HepG2 (cell line): ENCODE results near the gene CEP63. TPM values are rescaled to one million over a fixed set of nuclear protein-coding genes. Genes with fewer than 3 reads are reported as not detected.

Source experiments
- CCDC6 ChIP-seq: sonication (generic); formaldehyde crosslinking; IDR thresholded peaks from 2 replicates; pipeline ENCODE4 v1.8.1; 2022; ENCODE audit warnings: mild to moderate bottlenecking, missing genetic modification reagents, moderate library complexity
- FOSL1 ChIP-seq: sonication (generic); formaldehyde crosslinking; IDR thresholded peaks from 2 replicates; pipeline ENCODE4 v1.9.0; 2021; ENCODE audit warnings: missing genetic modification reagents, borderline replicate concordance
- GATA4 ChIP-seq: sonication (generic); IDR thresholded peaks from 2 replicates; pipeline ENCODE4 v1.6.1; 2016; ENCODE audit warnings: antibody characterized with exemption, low read depth, borderline replicate concordance
- GZF1 ChIP-seq: sonication (generic); formaldehyde crosslinking; IDR thresholded peaks from 2 replicates; pipeline ENCODE4 v1.5.1; 2020; ENCODE audit warnings: mild to moderate bottlenecking, missing genetic modification reagents
- KAT7 ChIP-seq: IDR thresholded peaks from 2 replicates; pipeline ENCODE4 v1.6.1; 2018; ENCODE audit warnings: borderline replicate concordance, missing compliant biosample characterization
- KDM3A ChIP-seq: IDR thresholded peaks from 2 replicates; pipeline ENCODE4 v1.6.1; 2018; ENCODE audit warnings: low read depth, missing compliant biosample characterization
- KMT2B ChIP-seq: IDR thresholded peaks from 2 replicates; pipeline ENCODE4 v1.6.1; 2016; ENCODE audit warnings: missing genetic modification reagents, missing compliant biosample characterization
- NFE2 ChIP-seq: sonication (generic); formaldehyde crosslinking; IDR thresholded peaks from 2 replicates; pipeline ENCODE4 v1.4.0; 2020; ENCODE audit warnings: missing genetic modification reagents
- NFE2L1 ChIP-seq: sonication (generic); formaldehyde crosslinking; IDR thresholded peaks from 2 replicates; pipeline ENCODE4 v1.4.0; 2020; ENCODE audit warnings: missing genetic modification reagents, mild to moderate bottlenecking, borderline replicate concordance
- NFYB ChIP-seq: sonication (generic); formaldehyde crosslinking; IDR thresholded peaks from 2 replicates; pipeline ENCODE4 v1.4.0; 2020; ENCODE audit warnings: missing genetic modification reagents
- PCBP1 ChIP-seq: fragments of 200-400 bp; formaldehyde crosslinking; IDR thresholded peaks from 2 replicates; pipeline ENCODE4 v1.6.1; 2017; ENCODE audit warnings: mild to moderate bottlenecking, low read depth, low read length, borderline replicate concordance
- PPARG ChIP-seq: conservative IDR thresholded peaks from 2 replicates; pipeline ENCODE4 v1.6.1; 2016; ENCODE audit warnings: missing biosample characterization, missing genetic modification reagents
- SRSF1 ChIP-seq: fragments of 200-400 bp; formaldehyde crosslinking; optimal IDR thresholded peaks from 2 replicates; pipeline ENCODE3; 2017; ENCODE audit warnings: mild to moderate bottlenecking, low read depth, low read length, moderate library complexity
- TSC22D2 ChIP-seq: sonication (generic); formaldehyde crosslinking; IDR thresholded peaks from 2 replicates; pipeline ENCODE4 v1.5.1; 2020; ENCODE audit warnings: missing genetic modification reagents, mild to moderate bottlenecking, borderline replicate concordance
- U2AF1 ChIP-seq: fragments of 200-400 bp; formaldehyde crosslinking; optimal IDR thresholded peaks from 2 replicates; pipeline ENCODE3; 2017; ENCODE audit warnings: mild to moderate bottlenecking, low read depth, low read length
- ZBTB26 ChIP-seq: IDR thresholded peaks from 2 replicates; pipeline ENCODE4 v1.6.1; 2016; ENCODE audit warnings: missing compliant biosample characterization, missing genetic modification reagents, borderline replicate concordance
- ZBTB46 ChIP-seq: sonication (generic); formaldehyde crosslinking; IDR thresholded peaks from 2 replicates; pipeline ENCODE4 v1.4.0; 2020; ENCODE audit warnings: mild to moderate bottlenecking, missing genetic modification reagents, borderline replicate concordance
- ZC3H13 ChIP-seq: sonication (generic); formaldehyde crosslinking; IDR thresholded peaks from 2 replicates; pipeline ENCODE4 v1.8.1; 2023; ENCODE audit warnings: mild to moderate bottlenecking, missing genetic modification reagents, moderate library complexity
- ZFP37 ChIP-seq: sonication (generic); formaldehyde crosslinking; IDR thresholded peaks from 2 replicates; pipeline ENCODE4 v1.4.0; 2020; ENCODE audit warnings: missing genetic modification reagents, borderline replicate concordance
- ZFP62 ChIP-seq: sonication (generic); formaldehyde crosslinking; IDR thresholded peaks from 2 replicates; pipeline ENCODE4 v1.4.0; 2020; ENCODE audit warnings: missing genetic modification reagents
- ZNF382 ChIP-seq: sonication (generic); formaldehyde crosslinking; IDR thresholded peaks from 2 replicates; pipeline ENCODE4 v1.5.0; 2020; ENCODE audit warnings: missing genetic modification reagents, mild to moderate bottlenecking, borderline replicate concordance
- ZNF558 ChIP-seq: sonication (generic); formaldehyde crosslinking; IDR thresholded peaks from 2 replicates; pipeline ENCODE4 v1.9.0; 2022; ENCODE audit warnings: mild to moderate bottlenecking, missing genetic modification reagents, borderline replicate concordance
- polyA plus RNA-seq, 8 experiments: library from polyadenylated mRNA; depleted of rRNA in 3 of 8; stranded (reverse) in 7 of 8; unstranded in 1 of 8; fragments of >200 nt; fragmentation: Illumina TruSeq in 4 of 8; extraction: Trizol in 4 of 8; gene quantifications; 2 replicates each; pipeline versions ENCODE4 v1.2.1 to v1.2.3, GENCODE V29; 2011 to 2016; ENCODE audit warnings: low read depth in 4 of 8, missing spikeins in 1 of 8, mixed read lengths in 1 of 8; ENCODE audit not compliant: insufficient read depth in 1 of 8
- total RNA-seq, 5 experiments: library from RNA; depleted of rRNA; stranded (reverse); fragments of >200 nt; fragmentation: Illumina TruSeq; extraction: Trizol; gene quantifications; 2 replicates each; pipeline ENCODE4 v1.2.3, GENCODE V29; 2016; ENCODE audit warnings: low read depth in 1 of 5
- TF ChIP-seq, protein P1 (sequence below): sonication (generic); formaldehyde crosslinking; IDR thresholded peaks from 2 replicates; pipeline ENCODE4 v1.5.1; 2020; ENCODE audit warnings: missing genetic modification reagents, mild to moderate bottlenecking, borderline replicate concordance
- TF ChIP-seq, protein P2 (sequence below): sonication (generic); formaldehyde crosslinking; IDR thresholded peaks from 2 replicates; pipeline ENCODE4 v1.4.0; 2020; ENCODE audit warnings: missing genetic modification reagents, mild to moderate bottlenecking, borderline replicate concordance

Gene CEP63
- total and polyA plus RNA-seq, 2 of the 13 experiments (the other 11 are each of a cell fraction or from before 2014, with no cell fraction given), result 7.2 to 18.4 TPM

DNA sequence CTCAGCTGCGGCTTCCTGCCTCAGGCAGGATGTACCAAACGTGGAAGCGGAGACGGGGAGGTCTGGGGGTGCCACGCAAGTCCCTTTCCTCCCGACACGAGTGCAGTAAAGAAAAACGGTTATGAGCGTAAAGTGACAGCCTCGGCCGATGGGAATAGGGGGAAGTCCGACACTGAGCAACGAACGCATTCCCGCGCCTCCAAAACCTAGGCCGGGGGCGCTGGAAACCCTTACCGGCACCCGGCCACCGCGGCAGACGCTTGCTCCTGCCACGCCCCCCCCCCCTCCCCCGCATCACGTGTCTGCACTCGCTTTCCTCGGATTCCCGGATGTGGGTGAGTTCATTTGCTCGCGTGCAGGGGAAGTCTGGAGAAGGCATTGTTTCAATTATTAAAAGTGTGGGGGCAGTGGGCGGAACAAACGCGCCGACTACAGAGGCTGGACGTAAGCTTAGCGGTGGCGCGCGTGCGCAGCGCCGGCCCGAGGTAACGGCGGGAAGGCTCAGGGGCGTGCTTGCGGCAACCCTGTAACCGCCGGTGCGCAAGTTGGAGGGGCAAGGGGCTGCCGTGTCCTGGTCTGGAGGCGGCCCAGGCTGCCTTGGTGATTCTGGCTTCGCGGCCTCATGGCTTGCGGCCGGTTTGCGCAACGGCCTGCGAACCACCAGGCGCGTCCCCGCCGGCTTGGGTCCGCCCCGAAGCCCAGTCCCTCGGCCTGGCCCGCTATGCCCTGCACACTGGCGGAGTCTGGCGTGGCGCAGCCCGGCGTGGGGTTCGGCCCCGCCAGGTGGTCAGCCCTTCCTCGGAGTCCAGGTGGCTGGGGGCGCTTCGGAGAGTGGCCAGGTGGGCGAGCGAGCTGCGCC is at the start of gene CEP63, which contains the start of gene ANAPC13 (continued):
- TF ChIP-seq SRSF1 (no peak), NFE2 (CRISPR knock-in tag) (no peak), ZBTB26 (CRISPR knock-in tag) (peak; percentile 46; the same call in 1 of the 2 replicates), U2AF1 (no peak), ZFP62 (CRISPR knock-in tag) (no peak), ZC3H13 (CRISPR knock-in tag) (peak; percentile 77; the same call in 1 of the 2 replicates), KDM3A (CRISPR knock-in tag) (0 out of 2 replicates have a peak, but pooled peaks have one; percentile 42), GATA4 (no peak), PCBP1 (no peak), ZBTB46 (peak; percentile 84; the same call in 1 of the 2 replicates), PPARG (CRISPR knock-in tag) (no peak), KMT2B (peak; percentile 80), FOSL1 (CRISPR knock-in tag) (peak; percentile 26; the same call in 1 of the 2 replicates), ZFP37 (CRISPR knock-in tag) (peak; percentile 74), NFYB (no peak), KAT7 (peak; percentile 60; the same call in 1 of the 2 replicates), ZNF558 (CRISPR knock-in tag) (no peak), GZF1 (CRISPR knock-in tag) (no peak), CCDC6 (peak; percentile 80; the same call in 1 of the 2 replicates), TSC22D2 (CRISPR knock-in tag) (no peak), ZNF382 (no peak), NFE2L1 (CRISPR knock-in tag) (no peak)
- TF ChIP-seq, protein P1, sequence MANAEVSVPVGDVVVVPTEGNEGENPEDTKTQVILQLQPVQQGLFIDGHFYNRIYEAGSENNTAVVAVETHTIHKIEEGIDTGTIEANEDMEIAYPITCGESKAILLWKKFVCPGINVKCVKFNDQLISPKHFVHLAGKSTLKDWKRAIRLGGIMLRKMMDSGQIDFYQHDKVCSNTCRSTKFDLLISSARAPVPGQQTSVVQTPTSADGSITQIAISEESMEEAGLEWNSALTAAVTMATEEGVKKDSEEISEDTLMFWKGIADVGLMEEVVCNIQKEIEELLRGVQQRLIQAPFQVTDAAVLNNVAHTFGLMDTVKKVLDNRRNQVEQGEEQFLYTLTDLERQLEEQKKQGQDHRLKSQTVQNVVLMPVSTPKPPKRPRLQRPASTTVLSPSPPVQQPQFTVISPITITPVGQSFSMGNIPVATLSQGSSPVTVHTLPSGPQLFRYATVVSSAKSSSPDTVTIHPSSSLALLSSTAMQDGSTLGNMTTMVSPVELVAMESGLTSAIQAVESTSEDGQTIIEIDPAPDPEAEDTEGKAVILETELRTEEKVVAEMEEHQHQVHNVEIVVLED (CRISPR knock-in tag), result peak; percentile 86
- TF ChIP-seq, protein P2, sequence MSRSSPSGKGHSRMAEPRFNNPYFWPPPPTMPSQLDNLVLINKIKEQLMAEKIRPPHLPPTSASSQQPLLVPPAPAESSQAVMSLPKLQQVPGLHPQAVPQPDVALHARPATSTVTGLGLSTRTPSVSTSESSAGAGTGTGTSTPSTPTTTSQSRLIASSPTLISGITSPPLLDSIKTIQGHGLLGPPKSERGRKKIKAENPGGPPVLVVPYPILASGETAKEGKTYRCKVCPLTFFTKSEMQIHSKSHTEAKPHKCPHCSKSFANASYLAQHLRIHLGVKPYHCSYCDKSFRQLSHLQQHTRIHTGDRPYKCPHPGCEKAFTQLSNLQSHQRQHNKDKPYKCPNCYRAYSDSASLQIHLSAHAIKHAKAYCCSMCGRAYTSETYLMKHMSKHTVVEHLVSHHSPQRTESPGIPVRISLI (CRISPR knock-in tag), result no peak
